SU-DHL-6 (cell line): Measurements from ENCODE around the gene DSN1.

Source experiments
- EZH2phosphoT487 ChIP-seq: fragments of 200-600 bp; sonication (generic), shearing (Covaris generic); conservative IDR thresholded peaks from 2 replicates; pipeline ENCODE4 v1.6.1; 2018; ENCODE audit warnings: mild to moderate bottlenecking, antibody characterized with exemption, low read length, moderate library complexity, mixed read lengths
- TF ChIP-seq, protein P1 (sequence below): fragments of 200-600 bp; sonication (generic); IDR thresholded peaks from one replicate; pipeline ENCODE4 v1.5.1; 2017; ENCODE audit warnings: antibody characterized with exemption, mild to moderate bottlenecking, low read length, moderate library complexity; ENCODE audit not compliant: insufficient read depth, poor library complexity, severe bottlenecking

GRCh38 chr20:36786246-36786645, 12.7 kb upstream of the DSN1 start:
- TF ChIP-seq, protein P1, sequence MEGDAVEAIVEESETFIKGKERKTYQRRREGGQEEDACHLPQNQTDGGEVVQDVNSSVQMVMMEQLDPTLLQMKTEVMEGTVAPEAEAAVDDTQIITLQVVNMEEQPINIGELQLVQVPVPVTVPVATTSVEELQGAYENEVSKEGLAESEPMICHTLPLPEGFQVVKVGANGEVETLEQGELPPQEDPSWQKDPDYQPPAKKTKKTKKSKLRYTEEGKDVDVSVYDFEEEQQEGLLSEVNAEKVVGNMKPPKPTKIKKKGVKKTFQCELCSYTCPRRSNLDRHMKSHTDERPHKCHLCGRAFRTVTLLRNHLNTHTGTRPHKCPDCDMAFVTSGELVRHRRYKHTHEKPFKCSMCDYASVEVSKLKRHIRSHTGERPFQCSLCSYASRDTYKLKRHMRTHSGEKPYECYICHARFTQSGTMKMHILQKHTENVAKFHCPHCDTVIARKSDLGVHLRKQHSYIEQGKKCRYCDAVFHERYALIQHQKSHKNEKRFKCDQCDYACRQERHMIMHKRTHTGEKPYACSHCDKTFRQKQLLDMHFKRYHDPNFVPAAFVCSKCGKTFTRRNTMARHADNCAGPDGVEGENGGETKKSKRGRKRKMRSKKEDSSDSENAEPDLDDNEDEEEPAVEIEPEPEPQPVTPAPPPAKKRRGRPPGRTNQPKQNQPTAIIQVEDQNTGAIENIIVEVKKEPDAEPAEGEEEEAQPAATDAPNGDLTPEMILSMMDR: no peak
- no peak for TF ChIP-seq EZH2phosphoT487
